T-helper 1 cell treated with Interleukin-12 subunit alpha and Interleukin-12 subunit beta and Interleukin-4 antibody, amounts not matched to agents 30 μg/mL and 1 μg/mL, for 36 hours (primary cell): ENCODE results near the gene PRPF6.

ENCODE experiments used
- H3K27ac Mint-ChIP-seq: one replicate; pipeline ENCODE4 v1.8.0; 2021; ENCODE audit warnings: mild to moderate bottlenecking, mixed read lengths
- H3K27me3 Mint-ChIP-seq: one replicate; pipeline ENCODE4 v1.8.0; 2021; ENCODE audit warnings: low read depth, mixed read lengths
- H3K36me3 Mint-ChIP-seq: one replicate; pipeline ENCODE4 v1.8.0; 2021; ENCODE audit warnings: low read depth, mixed read lengths
- H3K4me1 Mint-ChIP-seq: one replicate; pipeline ENCODE4 v1.8.0; 2021; ENCODE audit warnings: low read depth, mixed read lengths
- H3K4me3 Mint-ChIP-seq: one replicate; pipeline ENCODE4 v1.8.0; 2021; ENCODE audit warnings: mild to moderate bottlenecking, moderate library complexity, mixed read lengths
- H3K9me3 Mint-ChIP-seq: one replicate; pipeline ENCODE4 v1.8.0; 2021; ENCODE audit warnings: mixed read lengths

Gene PRPF6

GRCh38 chr20:64023361-64024140 is 42.6 kb downstream of the PRPF6 start:
- H3K4me3 Mint-ChIP-seq = no peak overlapping the region
- H3K27ac Mint-ChIP-seq = no peak overlapping the region
- no peaks in the 10 kb centered on the region for H3K27me3 Mint-ChIP-seq
- no peaks in the 10 kb centered on the region for H3K9me3 Mint-ChIP-seq
- H3K4me1 Mint-ChIP-seq = peaks cover 5% of the 10 kb centered on the region
- peaks cover 44% of the 10 kb centered on the region for H3K36me3 Mint-ChIP-seq

- Mint-ChIP-seq H3K36me3 (peaks cover 43% of the 10 kb centered on the region), H3K27me3 (no peaks in the 10 kb centered on the region), H3K4me1 (peaks cover 5% of the 10 kb centered on the region), H3K9me3 (no peaks in the 10 kb centered on the region), H3K27ac (no peak overlapping the region), H3K4me3 (no peak overlapping the region)
Measured at GRCh38 chr20:64024141-64024990, 43.4 kb downstream of the PRPF6 start.

GRCh38 chr20:64025101-64025825 is 44.3 kb downstream of the PRPF6 start:
- H3K27ac Mint-ChIP-seq = no peak overlapping the region
- H3K4me3 Mint-ChIP-seq = no peak overlapping the region
- H3K4me1 Mint-ChIP-seq = no peaks in the 10 kb centered on the region
- H3K27me3 Mint-ChIP-seq = no peaks in the 10 kb centered on the region
- H3K36me3 Mint-ChIP-seq = peaks cover 37% of the 10 kb centered on the region
- no peaks in the 10 kb centered on the region for H3K9me3 Mint-ChIP-seq

- no peaks in the 10 kb centered on the region for H3K4me1 Mint-ChIP-seq
- H3K4me3 Mint-ChIP-seq = no peak overlapping the region
- H3K36me3 Mint-ChIP-seq = peaks cover 37% of the 10 kb centered on the region
- no peaks in the 10 kb centered on the region for H3K27me3 Mint-ChIP-seq
- no peak overlapping the region for H3K27ac Mint-ChIP-seq
- H3K9me3 Mint-ChIP-seq = no peaks in the 10 kb centered on the region
Measured at GRCh38 chr20:64025826-64026412, 45.0 kb downstream of the PRPF6 start.

- peaks cover 42% of the 10 kb centered on the region for H3K36me3 Mint-ChIP-seq
- no peaks in the 10 kb centered on the region for H3K27me3 Mint-ChIP-seq
- H3K9me3 Mint-ChIP-seq = no peaks in the 10 kb centered on the region
- H3K4me1 Mint-ChIP-seq = peaks cover 3% of the 10 kb centered on the region
- no peak overlapping the region for H3K4me3 Mint-ChIP-seq
- peak overlapping the region; percentile 36 for H3K27ac Mint-ChIP-seq
Measured at GRCh38 chr20:64027981-64028685, 47.2 kb downstream of the PRPF6 start.

GRCh38 chr20:64029293-64030117 is 48.6 kb downstream of the PRPF6 start:
- Mint-ChIP-seq H3K36me3 (peaks cover 40% of the 10 kb centered on the region), H3K9me3 (no peaks in the 10 kb centered on the region), H3K27me3 (no peaks in the 10 kb centered on the region), H3K4me3 (no peak overlapping the region), H3K4me1 (peaks cover 11% of the 10 kb centered on the region), H3K27ac (no peak overlapping the region)

- H3K27me3 Mint-ChIP-seq = no peaks in the 10 kb centered on the region
- no peak overlapping the region for H3K4me3 Mint-ChIP-seq
- H3K4me1 Mint-ChIP-seq = peaks cover 20% of the 10 kb centered on the region
- no peaks in the 10 kb centered on the region for H3K9me3 Mint-ChIP-seq
- peaks cover 37% of the 10 kb centered on the region for H3K36me3 Mint-ChIP-seq
- H3K27ac Mint-ChIP-seq = no peak overlapping the region
Measured at GRCh38 chr20:64030371-64031134, 49.6 kb downstream of the PRPF6 start.

GRCh38 chr20:64031822-64032314 is 50.9 kb downstream of the PRPF6 start:
- Mint-ChIP-seq H3K4me1 (peaks cover 24% of the 10 kb centered on the region), H3K27me3 (no peaks in the 10 kb centered on the region), H3K36me3 (peaks cover 32% of the 10 kb centered on the region), H3K9me3 (no peaks in the 10 kb centered on the region), H3K4me3 (no peak overlapping the region), H3K27ac (no peak overlapping the region)

- peaks cover 31% of the 10 kb centered on the region for H3K4me1 Mint-ChIP-seq
- H3K9me3 Mint-ChIP-seq = no peaks in the 10 kb centered on the region
- H3K4me3 Mint-ChIP-seq = no peak overlapping the region
- peaks cover 25% of the 10 kb centered on the region for H3K36me3 Mint-ChIP-seq
- H3K27ac Mint-ChIP-seq = peak overlapping the region; percentile 98
- H3K27me3 Mint-ChIP-seq = no peaks in the 10 kb centered on the region
Measured at GRCh38 chr20:64032706-64033624, 52.0 kb downstream of the PRPF6 start.

GRCh38 chr20:64033981-64034493 is 53.1 kb downstream of the PRPF6 start:
- Mint-ChIP-seq H3K27me3 (no peaks in the 10 kb centered on the region), H3K27ac (peak overlapping the region; percentile 98), H3K36me3 (peaks cover 21% of the 10 kb centered on the region), H3K4me3 (peak overlapping the region; percentile 54), H3K9me3 (no peaks in the 10 kb centered on the region), H3K4me1 (peaks cover 31% of the 10 kb centered on the region)

GRCh38 chr20:64035066-64035932 is 54.4 kb downstream of the PRPF6 start:
- Mint-ChIP-seq H3K27me3 (no peaks in the 10 kb centered on the region), H3K4me3 (peak overlapping the region; percentile 80), H3K4me1 (peaks cover 39% of the 10 kb centered on the region), H3K36me3 (peaks cover 18% of the 10 kb centered on the region), H3K9me3 (no peaks in the 10 kb centered on the region), H3K27ac (peak overlapping the region; percentile 98)
